SJSA1 (cell line): ENCODE results near the gene FZD2. TPM values are rescaled to one million over a fixed set of nuclear protein-coding genes. Genes with fewer than 3 reads are reported as not detected.
"Not testable (repeated sequence)": the region's sequence is repeated elsewhere in the genome, so short reads cannot be mapped to it uniquely, and the experiment has no call there.

Experiments
- DNase-seq, 2 experiments: peaks; one replicate each; pipeline ENCODE4 v3.0.0-alpha.2; 2015 to 2020; ENCODE audit warnings: low spot score in 2 of 2, low read depth in 1 of 2
- H3K27ac ChIP-seq: fragments of 250-450 bp; sonication (Bioruptor Pico); 2 replicates; pipeline ENCODE4 v1.5.1; 2020; ENCODE audit warnings: mild to moderate bottlenecking, moderate library complexity
- H3K27me3 ChIP-seq: fragments of 250-450 bp; sonication (Bioruptor Pico); replicated peaks from 2 replicates; pipeline ENCODE4 v1.5.1; 2020; ENCODE audit warnings: mild to moderate bottlenecking, moderate library complexity
- H3K36me3 ChIP-seq: fragments of 250-450 bp; sonication (Bioruptor Pico); 2 replicates; pipeline ENCODE4 v1.5.1; 2020; ENCODE audit warnings: mild to moderate bottlenecking
- H3K4me1 ChIP-seq: fragments of 250-450 bp; sonication (Bioruptor Pico); replicated peaks from 2 replicates; pipeline ENCODE4 v1.6.1; 2021; ENCODE audit warnings: mild to moderate bottlenecking
- H3K4me3 ChIP-seq: fragments of 250-450 bp; sonication (Bioruptor Pico); 2 replicates; pipeline ENCODE4 v1.5.1; 2020; ENCODE audit warnings: mild to moderate bottlenecking
- H3K9me3 ChIP-seq: fragments of 250-450 bp; sonication (Bioruptor Pico); replicated peaks from 2 replicates; pipeline ENCODE4 v1.5.1; 2020; ENCODE audit warnings: mild to moderate bottlenecking
- total RNA-seq: library from RNA; depleted of rRNA; stranded (reverse); fragments of >200 nt; shearing (Covaris generic); gene quantifications from 2 replicates; pipeline ENCODE4 v1.2.3, GENCODE V29; 2014; rRNA removed

FZD2 gene
- 17.5 and 21.9 TPM in 2 replicates for total RNA-seq

- H3K4me1 ChIP-seq: peaks cover 55% of the 10 kb centered on the region
- no peaks in the 10 kb centered on the region for H3K9me3 ChIP-seq
- H3K4me3 ChIP-seq: peak within 1 kb of the TSS; percentile 49
- H3K27ac ChIP-seq: peak within 1 kb of the TSS; percentile 83
- H3K36me3 ChIP-seq: peaks cover 24% of the 10 kb centered on the region
- no peaks in the 10 kb centered on the region for H3K27me3 ChIP-seq
- peak; percentile 98 to 99 for DNase-seq
Measured at GRCh38 chr17:44556832-44557606, at the start of gene FZD2. TSS of gene FZD2 (plus strand) at chr17:44557484. CDS start at chr17:44557689, 205 bp downstream.

- not testable (repeated sequence) for H3K4me1 ChIP-seq, DNase-seq, H3K27ac ChIP-seq, H3K9me3 ChIP-seq, H3K27me3 ChIP-seq, H3K36me3 ChIP-seq, H3K4me3 ChIP-seq
Measured at GRCh38 chr17:44511241-44512134, 45.8 kb upstream of the FZD2 start.

GRCh38 chr17:44518032-44518431 lies 39.3 kb upstream of the FZD2 start:
- Histone ChIP-seq H3K27me3 (no peaks in the 10 kb centered on the region), H3K36me3 (no peaks in the 10 kb centered on the region), H3K9me3 (no peaks in the 10 kb centered on the region), H3K4me3 (no peak overlapping the region), H3K4me1 (peaks cover under 1% of the 10 kb centered on the region; the same call in 1 of the 2 replicates), H3K27ac (no peak overlapping the region)
- no peak for DNase-seq

DNA sequence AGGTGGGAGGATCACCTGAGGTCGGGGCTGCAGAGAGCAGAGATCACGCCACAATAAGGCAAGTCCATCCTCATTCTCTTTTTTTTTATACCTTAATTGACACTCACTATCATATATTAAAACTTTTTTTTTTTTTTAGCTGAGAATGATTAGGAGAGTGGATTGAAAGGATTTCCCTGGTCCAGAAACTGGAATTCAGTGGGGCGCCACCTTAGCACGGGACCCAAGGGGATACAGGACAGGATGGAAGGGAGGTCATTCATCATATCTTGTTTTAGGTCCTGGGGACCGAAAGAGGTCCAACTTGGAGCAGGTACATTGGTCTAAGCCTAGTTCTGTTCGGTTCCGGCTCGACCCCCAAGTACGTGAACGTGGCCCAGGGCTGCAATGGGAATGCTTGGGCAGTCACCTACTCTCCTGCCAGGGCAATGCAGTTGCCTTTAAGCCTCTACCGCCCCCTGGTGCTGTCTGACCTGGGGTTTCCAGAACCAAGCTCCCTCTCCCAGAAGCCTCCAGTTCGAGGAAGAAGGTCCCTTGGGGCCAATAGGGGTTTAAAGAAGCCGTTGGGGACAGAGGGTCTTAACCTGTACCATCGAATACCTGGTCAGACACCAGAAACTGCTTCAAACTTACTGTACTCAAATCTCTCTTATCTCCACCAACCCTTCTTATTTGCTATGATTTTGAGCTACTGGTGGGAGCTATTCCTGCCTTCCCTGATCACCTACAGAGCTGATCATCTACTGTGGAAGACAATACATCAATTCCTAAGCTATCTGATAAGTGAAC lies 34.2 kb upstream of the FZD2 start:
- H3K9me3 ChIP-seq: no peaks in the 10 kb centered on the region
- no peak overlapping the region for H3K27ac ChIP-seq
- no peaks in the 10 kb centered on the region for H3K36me3 ChIP-seq
- peaks cover 6% of the 10 kb centered on the region; the same call in 1 of the 2 replicates for H3K4me1 ChIP-seq
- no peaks in the 10 kb centered on the region for H3K27me3 ChIP-seq
- DNase-seq: peak; percentile 60 to 83
- H3K4me3 ChIP-seq: no peak overlapping the region

- H3K36me3 ChIP-seq: no peaks in the 10 kb centered on the region
- no peak for DNase-seq
- no peaks in the 10 kb centered on the region for H3K9me3 ChIP-seq
- H3K27me3 ChIP-seq: no peaks in the 10 kb centered on the region
- H3K27ac ChIP-seq: no peak overlapping the region
- peaks cover 6% of the 10 kb centered on the region; the same call in 1 of the 2 replicates for H3K4me1 ChIP-seq
- no peak overlapping the region for H3K4me3 ChIP-seq
Measured at GRCh38 chr17:44523672-44523972, 33.7 kb upstream of the FZD2 start.

DNA sequence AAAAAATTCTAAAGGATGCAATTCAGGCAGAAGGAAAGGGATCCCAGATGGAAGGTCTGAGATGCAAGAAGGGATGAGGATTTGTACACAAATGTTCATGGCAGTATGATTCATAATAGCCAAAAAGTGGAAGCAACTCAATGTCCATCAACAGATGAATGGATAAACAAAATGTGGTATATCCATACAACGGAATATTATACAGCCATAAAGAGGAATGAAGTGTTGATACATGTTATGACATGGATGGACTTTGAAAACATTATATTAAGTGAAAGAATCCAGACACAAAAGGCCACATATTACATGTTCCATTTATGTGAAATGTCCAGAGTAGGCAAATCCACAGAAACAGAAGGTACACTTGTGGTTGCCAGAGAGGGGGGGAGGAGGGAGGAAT lies 30.2 kb upstream of the FZD2 start:
- Histone ChIP-seq H3K4me3 (no peak overlapping the region), H3K27me3 (no peaks in the 10 kb centered on the region), H3K9me3 (no peaks in the 10 kb centered on the region), H3K27ac (no peak overlapping the region), H3K36me3 (no peaks in the 10 kb centered on the region), H3K4me1 (peaks cover 6% of the 10 kb centered on the region; the same call in 1 of the 2 replicates)
- DNase-seq: no peak

- Histone ChIP-seq H3K36me3 (no peaks in the 10 kb centered on the region), H3K27me3 (no peaks in the 10 kb centered on the region), H3K27ac (no peak overlapping the region), H3K9me3 (no peaks in the 10 kb centered on the region), H3K4me3 (no peak overlapping the region), H3K4me1 (peaks cover 5% of the 10 kb centered on the region; the same call in 1 of the 2 replicates)
- DNase-seq: no peak
Measured at GRCh38 chr17:44527954-44528353, 29.3 kb upstream of the FZD2 start.

- no peaks in the 10 kb centered on the region for H3K9me3 ChIP-seq
- no peaks in the 10 kb centered on the region for H3K36me3 ChIP-seq
- no peak overlapping the region for H3K4me3 ChIP-seq
- peaks cover 18% of the 10 kb centered on the region for H3K4me1 ChIP-seq
- no peak for DNase-seq
- H3K27me3 ChIP-seq: no peaks in the 10 kb centered on the region
- H3K27ac ChIP-seq: no peak overlapping the region
Measured at GRCh38 chr17:44529864-44530263, 27.4 kb upstream of the FZD2 start.

GRCh38 chr17:44530896-44531418 lies 26.3 kb upstream of the FZD2 start:
- H3K27me3 ChIP-seq: no peaks in the 10 kb centered on the region
- no peak overlapping the region for H3K27ac ChIP-seq
- H3K9me3 ChIP-seq: no peaks in the 10 kb centered on the region
- peaks cover 27% of the 10 kb centered on the region for H3K4me1 ChIP-seq
- no peak for DNase-seq
- H3K36me3 ChIP-seq: no peaks in the 10 kb centered on the region
- no peak overlapping the region for H3K4me3 ChIP-seq

- Histone ChIP-seq H3K27ac (peak overlapping the region; percentile 30), H3K9me3 (no peaks in the 10 kb centered on the region)
- peak; percentile 96 to 97 for DNase-seq
Measured at GRCh38 chr17:44533533-44534246, 23.6 kb upstream of the FZD2 start.

GRCh38 chr17:44536090-44536953 lies 21.0 kb upstream of the FZD2 start:
- Histone ChIP-seq H3K4me3 (no peak overlapping the region), H3K27ac (peak overlapping the region; percentile 26), H3K9me3 (no peaks in the 10 kb centered on the region), H3K36me3 (no peaks in the 10 kb centered on the region), H3K27me3 (no peaks in the 10 kb centered on the region), H3K4me1 (peaks cover 38% of the 10 kb centered on the region)
- peak in 1 of 2 experiments; percentile 50 for DNase-seq

More at GRCh38 chr17:44533533-44534246, 23.6 kb upstream of the FZD2 start:
- H3K4me3 ChIP-seq: no peak overlapping the region
- H3K36me3 ChIP-seq: no peaks in the 10 kb centered on the region
- H3K27me3 ChIP-seq: no peaks in the 10 kb centered on the region
- H3K4me1 ChIP-seq: peaks cover 36% of the 10 kb centered on the region

GRCh38 chr17:44537922-44538321 lies 19.4 kb upstream of the FZD2 start:
- not testable (repeated sequence) for H3K27ac ChIP-seq, H3K27me3 ChIP-seq, H3K4me3 ChIP-seq, H3K9me3 ChIP-seq, DNase-seq, H3K36me3 ChIP-seq
- peaks cover 54% of the 10 kb centered on the region for H3K4me1 ChIP-seq
